Activated CD8-positive, alpha-beta T cell treated with anti-CD3 and anti-CD28 coated beads for 36 hours (primary cell): ENCODE results near the gene ZNF148. TPM values are rescaled to one million over a fixed set of nuclear protein-coding genes. Genes with fewer than 3 reads are reported as not detected.
A peak's percentile ranks its signal among the peaks of the same experiment; 100 is the strongest.

ENCODE experiments used
- ATAC-seq: fragments of 200-7000 bp; cut with Tn5 transposase; one replicate; pipeline ENCODE4 v1.10.0; 2021; ENCODE audit warnings: mild to moderate bottlenecking, moderate library complexity
- CTCF ChIA-PET: fragments of 350-600 bp; sonication (Branson Sonifier 250); formaldehyde crosslinking; loops from one replicate; lab custom pipeline; 2021; ENCODE audit warnings: antibody characterized with exemption; lab: Charles Lee
- POLR2A ChIA-PET: fragments of 350-600 bp; sonication (Branson Sonifier 250); formaldehyde crosslinking; loops from one replicate; lab custom pipeline; 2021; ENCODE audit warnings: antibody characterized with exemption; lab: Charles Lee
- DNase-seq: peaks from one replicate; pipeline ENCODE4 v3.0.0-alpha.2; 2020
- H3K27ac Mint-ChIP-seq: one replicate; pipeline ENCODE4 v1.8.0; 2021; ENCODE audit warnings: mild to moderate bottlenecking, mixed read lengths
- H3K27me3 Mint-ChIP-seq: one replicate; pipeline ENCODE4 v1.8.0; 2021; ENCODE audit warnings: mixed read lengths
- H3K36me3 Mint-ChIP-seq: one replicate; pipeline ENCODE4 v1.8.0; 2021; ENCODE audit warnings: low read depth, mixed read lengths
- H3K4me1 Mint-ChIP-seq: one replicate; pipeline ENCODE4 v1.8.0; 2021; ENCODE audit warnings: low read depth, mixed read lengths
- H3K4me3 Mint-ChIP-seq: one replicate; pipeline ENCODE4 v1.8.0; 2021; ENCODE audit warnings: mild to moderate bottlenecking, moderate library complexity, mixed read lengths
- H3K9me3 Mint-ChIP-seq: one replicate; pipeline ENCODE4 v1.8.0; 2021; ENCODE audit warnings: mixed read lengths
- intact Hi-C: fragments of 100-400 bp; cut with micrococcal nuclease; formaldehyde crosslinking; loops from one replicate; pipeline ENCODE4 v1.10.0; 2022
- total RNA-seq, 2 experiments: library from RNA; stranded (reverse); gene quantifications; one replicate each; pipeline ENCODE4 v1.2.3, GENCODE V29; 2021
- TF ChIP-seq, protein P1 (sequence below): fragments of 200-600 bp; IDR thresholded peaks from one replicate; pipeline ENCODE4 v1.8.0; 2022; ENCODE audit warnings: antibody characterized with exemption, mild to moderate bottlenecking

ZNF148 gene
- total RNA-seq, 2 experiments from 2014 or later, result 36.3 to 36.9 TPM

GRCh38 chr3:125367403-125368230 is 7.5 kb downstream of the ZNF148 start:
- intact Hi-C loops, result no loop called here
- Mint-ChIP-seq H3K4me1 (peaks cover 65% of the 10 kb centered on the region), H3K9me3 (no peaks in the 10 kb centered on the region), H3K27me3 (no peaks in the 10 kb centered on the region), H3K36me3 (peaks cover 23% of the 10 kb centered on the region), H3K27ac (no peak overlapping the region), H3K4me3 (no peak overlapping the region)
- ChIA-PET CTCF (interaction anchor here (1.1 to 1.2 kb wide), 2 partner anchors 9 to 35 kb away, joined by 3 read pairs; no protein-coding TSS in a partner anchor), POLR2A (interaction anchor here (0.5 to 2.9 kb wide), 3 partner anchors 11 to 237 kb away, joined by 3 to 12 read pairs (median 3); no protein-coding TSS in a partner anchor)
- TF ChIP-seq, protein P1, sequence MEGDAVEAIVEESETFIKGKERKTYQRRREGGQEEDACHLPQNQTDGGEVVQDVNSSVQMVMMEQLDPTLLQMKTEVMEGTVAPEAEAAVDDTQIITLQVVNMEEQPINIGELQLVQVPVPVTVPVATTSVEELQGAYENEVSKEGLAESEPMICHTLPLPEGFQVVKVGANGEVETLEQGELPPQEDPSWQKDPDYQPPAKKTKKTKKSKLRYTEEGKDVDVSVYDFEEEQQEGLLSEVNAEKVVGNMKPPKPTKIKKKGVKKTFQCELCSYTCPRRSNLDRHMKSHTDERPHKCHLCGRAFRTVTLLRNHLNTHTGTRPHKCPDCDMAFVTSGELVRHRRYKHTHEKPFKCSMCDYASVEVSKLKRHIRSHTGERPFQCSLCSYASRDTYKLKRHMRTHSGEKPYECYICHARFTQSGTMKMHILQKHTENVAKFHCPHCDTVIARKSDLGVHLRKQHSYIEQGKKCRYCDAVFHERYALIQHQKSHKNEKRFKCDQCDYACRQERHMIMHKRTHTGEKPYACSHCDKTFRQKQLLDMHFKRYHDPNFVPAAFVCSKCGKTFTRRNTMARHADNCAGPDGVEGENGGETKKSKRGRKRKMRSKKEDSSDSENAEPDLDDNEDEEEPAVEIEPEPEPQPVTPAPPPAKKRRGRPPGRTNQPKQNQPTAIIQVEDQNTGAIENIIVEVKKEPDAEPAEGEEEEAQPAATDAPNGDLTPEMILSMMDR, result no peak
- ATAC-seq (no peak), DNase-seq (no peak)

DNA sequence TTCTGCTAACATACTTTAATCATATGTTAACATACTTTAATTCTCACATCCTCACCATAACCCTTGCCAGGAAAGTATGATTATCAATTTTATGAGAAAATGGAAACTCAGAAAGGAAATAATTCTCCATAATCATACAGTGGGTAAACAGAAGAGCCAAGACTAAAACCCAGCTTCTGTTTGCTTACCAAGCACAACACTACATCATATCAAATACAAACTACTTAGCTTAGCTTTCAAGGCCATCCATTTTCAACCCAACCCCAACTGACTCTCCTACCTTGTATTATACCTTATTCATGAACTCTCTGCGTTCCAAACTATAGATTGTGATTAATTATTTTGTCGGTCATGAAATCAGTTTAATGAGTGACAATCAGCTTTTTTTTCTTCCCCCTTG is 9.0 kb downstream of the ZNF148 start:
- no peaks in the 10 kb centered on the region for H3K27me3 Mint-ChIP-seq
- peaks cover 69% of the 10 kb centered on the region for H3K4me1 Mint-ChIP-seq
- TF ChIP-seq, protein P1, result no peak
- intact Hi-C loops, result no loop called here
- no peak for ATAC-seq
- H3K4me3 Mint-ChIP-seq, result no peak overlapping the region
- H3K27ac Mint-ChIP-seq, result no peak overlapping the region
- no peak for DNase-seq
- H3K9me3 Mint-ChIP-seq, result no peaks in the 10 kb centered on the region
- ChIA-PET POLR2A (interaction anchor here (1.2 to 2.9 kb wide), 4 partner anchors 9 to 18 kb away, joined by 3 to 12 read pairs (median 5); partner anchors contain the start of gene ZNF148), CTCF (interaction anchor here (1.1 to 1.2 kb wide), 2 partner anchors 9 to 10 kb away, joined by 3 read pairs; no protein-coding TSS in a partner anchor)
- H3K36me3 Mint-ChIP-seq, result peaks cover 24% of the 10 kb centered on the region

- CTCF ChIA-PET, result interaction anchor here (0.6 kb wide), 1 partner anchor 50 kb away, joined by 3 read pairs; no protein-coding TSS in a partner anchor
- intact Hi-C loops, result loop anchor here (10.0 kb wide), 1 partner anchor 305 kb away; the partner anchor contains the start of gene HEG1
- TF ChIP-seq, protein P1, result no peak
- DNase-seq, result no peak
- peaks cover 61% of the 10 kb centered on the region for H3K4me1 Mint-ChIP-seq
- peak overlapping the region; percentile 62 for H3K27ac Mint-ChIP-seq
- no peaks in the 10 kb centered on the region for H3K27me3 Mint-ChIP-seq
- no peak overlapping the region for H3K4me3 Mint-ChIP-seq
- POLR2A ChIA-PET, result interaction anchor here (0.6 to 1.5 kb wide), 3 partner anchors 11 to 132 kb away, joined by 3 to 4 read pairs (median 3); no protein-coding TSS in a partner anchor
- peaks cover 13% of the 10 kb centered on the region for H3K36me3 Mint-ChIP-seq
- no peaks in the 10 kb centered on the region for H3K9me3 Mint-ChIP-seq
- no peak for ATAC-seq
Measured at GRCh38 chr3:125359700-125360099, 15.4 kb downstream of the ZNF148 start.

- Mint-ChIP-seq H3K4me1 (peaks cover 60% of the 10 kb centered on the region), H3K4me3 (peak overlapping the region; percentile 4), H3K36me3 (peaks cover 13% of the 10 kb centered on the region), H3K27me3 (no peaks in the 10 kb centered on the region), H3K9me3 (no peaks in the 10 kb centered on the region), H3K27ac (peak overlapping the region; percentile 62)
- no peak for DNase-seq
- TF ChIP-seq, protein P1, result no peak
- no peak for ATAC-seq
- CTCF ChIA-PET, result no interaction called here
- POLR2A ChIA-PET, result interaction anchor here (1.5 kb wide), 1 partner anchor 48 kb away, joined by 4 read pairs; no protein-coding TSS in a partner anchor
- intact Hi-C loops, result loop anchor here (10.0 kb wide), 1 partner anchor 304 kb away; the partner anchor contains the start of gene HEG1
Measured at GRCh38 chr3:125358923-125359322, 16.2 kb downstream of the ZNF148 start.
